Osteoblast (primary cell): ENCODE measurements around the gene PICK1. TPM values are rescaled to one million over a fixed set of nuclear protein-coding genes. Genes with fewer than 3 reads are reported as not detected.
A peak's percentile ranks its signal among the peaks of the same experiment; 100 is the strongest.

Source experiments
- DNase-seq: peaks from one replicate; pipeline ENCODE4 v3.0.0; 2011; ENCODE audit warnings: low spot score, mixed read lengths; ENCODE audit not compliant: insufficient read length; ENCODE audit errors: missing footprints
- H2AFZ ChIP-seq: 2 replicates; pipeline ENCODE4 v1.6.0; 2011; ENCODE audit warnings: mild to moderate bottlenecking, low read length
- H3K27ac ChIP-seq: 2 replicates; pipeline ENCODE4 v1.5.1; 2011; ENCODE audit warnings: mild to moderate bottlenecking, low read depth, low read length, moderate library complexity
- H3K27me3 ChIP-seq: 2 replicates; pipeline ENCODE4 v1.6.0; 2012; ENCODE audit warnings: mild to moderate bottlenecking, control low read depth, inconsistent platforms, low read length, moderate library complexity; ENCODE audit not compliant: insufficient read depth
- H3K36me3 ChIP-seq: 2 replicates; pipeline ENCODE4 v1.5.1; 2011; ENCODE audit warnings: mild to moderate bottlenecking, low read length, control low read depth, moderate library complexity; ENCODE audit not compliant: insufficient read depth
- H3K4me1 ChIP-seq: 2 replicates; pipeline ENCODE4 v1.5.1; 2011; ENCODE audit warnings: mild to moderate bottlenecking, low read length, control low read depth, moderate library complexity; ENCODE audit not compliant: insufficient read depth
- H3K4me2 ChIP-seq: 2 replicates; pipeline ENCODE4 v1.6.0; 2011; ENCODE audit warnings: mild to moderate bottlenecking, low read length; ENCODE audit not compliant: insufficient read depth
- H3K4me3 ChIP-seq: fragments of 200-600 bp; sonication (generic); 3 replicates; pipeline ENCODE4 v1.5.1; 2012; ENCODE audit warnings: mild to moderate bottlenecking, low read length, inconsistent platforms; ENCODE audit not compliant: insufficient read depth
- H3K79me2 ChIP-seq: 2 replicates; pipeline ENCODE4 v1.6.0; 2012; ENCODE audit warnings: mild to moderate bottlenecking, low read length, control low read depth, inconsistent platforms; ENCODE audit not compliant: insufficient read depth
- H3K9me3 ChIP-seq: 2 replicates; pipeline ENCODE4 v1.5.1; 2011; ENCODE audit warnings: low read depth, low read length, control low read depth
- H4K20me1 ChIP-seq: 2 replicates; pipeline ENCODE4 v1.6.0; 2012; ENCODE audit warnings: mild to moderate bottlenecking, low read length, control low read depth; ENCODE audit not compliant: insufficient read depth
- total RNA-seq: library from RNA; depleted of rRNA; stranded (reverse); fragments of >200 nt; gene quantifications from 2 replicates; pipeline ENCODE4 v1.2.3, GENCODE V29; 2012
- TF ChIP-seq, protein P1 (sequence below): IDR thresholded peaks from 2 replicates; pipeline ENCODE4 v1.5.1; 2011; ENCODE audit warnings: mild to moderate bottlenecking, low read depth, low read length, moderate library complexity; ENCODE audit errors: extremely low read depth

PICK1 gene
- total RNA-seq, 1 donor = 15.6 TPM

- no peak overlapping the region for H3K4me3 ChIP-seq
- TF ChIP-seq, protein P1, sequence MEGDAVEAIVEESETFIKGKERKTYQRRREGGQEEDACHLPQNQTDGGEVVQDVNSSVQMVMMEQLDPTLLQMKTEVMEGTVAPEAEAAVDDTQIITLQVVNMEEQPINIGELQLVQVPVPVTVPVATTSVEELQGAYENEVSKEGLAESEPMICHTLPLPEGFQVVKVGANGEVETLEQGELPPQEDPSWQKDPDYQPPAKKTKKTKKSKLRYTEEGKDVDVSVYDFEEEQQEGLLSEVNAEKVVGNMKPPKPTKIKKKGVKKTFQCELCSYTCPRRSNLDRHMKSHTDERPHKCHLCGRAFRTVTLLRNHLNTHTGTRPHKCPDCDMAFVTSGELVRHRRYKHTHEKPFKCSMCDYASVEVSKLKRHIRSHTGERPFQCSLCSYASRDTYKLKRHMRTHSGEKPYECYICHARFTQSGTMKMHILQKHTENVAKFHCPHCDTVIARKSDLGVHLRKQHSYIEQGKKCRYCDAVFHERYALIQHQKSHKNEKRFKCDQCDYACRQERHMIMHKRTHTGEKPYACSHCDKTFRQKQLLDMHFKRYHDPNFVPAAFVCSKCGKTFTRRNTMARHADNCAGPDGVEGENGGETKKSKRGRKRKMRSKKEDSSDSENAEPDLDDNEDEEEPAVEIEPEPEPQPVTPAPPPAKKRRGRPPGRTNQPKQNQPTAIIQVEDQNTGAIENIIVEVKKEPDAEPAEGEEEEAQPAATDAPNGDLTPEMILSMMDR = no peak
- H3K9me3 ChIP-seq = no peaks in the 10 kb centered on the region
- peaks cover 3% of the 10 kb centered on the region for H4K20me1 ChIP-seq
- no peak overlapping the region for H2AFZ ChIP-seq
- H3K4me1 ChIP-seq = no peaks in the 10 kb centered on the region
- H3K4me2 ChIP-seq = no peak overlapping the region
- H3K27me3 ChIP-seq = peaks cover 19% of the 10 kb centered on the region
- H3K27ac ChIP-seq = no peak overlapping the region
- no peaks in the 10 kb centered on the region for H3K79me2 ChIP-seq
- DNase-seq = peak; percentile 83
- H3K36me3 ChIP-seq = no peaks in the 10 kb centered on the region
Measured at GRCh38 chr22:38082986-38083710, 25.9 kb downstream of the PICK1 start.

- Histone ChIP-seq H3K27ac (no peak within 1 kb of the TSS), H3K4me2 (no peak within 1 kb of the TSS), H3K79me2 (no peaks in the 10 kb centered on the region), H4K20me1 (peaks cover 3% of the 10 kb centered on the region), H3K27me3 (peaks cover 19% of the 10 kb centered on the region), H2AFZ (no peak within 1 kb of the TSS), H3K9me3 (no peaks in the 10 kb centered on the region), H3K36me3 (no peaks in the 10 kb centered on the region), H3K4me3 (no peak within 1 kb of the TSS), H3K4me1 (peaks cover 4% of the 10 kb centered on the region)
- TF ChIP-seq, protein P1 = no peak
- DNase-seq = peak; percentile 75
Measured at GRCh38 chr22:38083931-38084631, 26.9 kb downstream of the PICK1 start, which contains the start of gene SLC16A8. TSS of gene SLC16A8 (minus strand) at chr22:38084184. CDS start at chr22:38082873, 1,311 bp downstream.

- Histone ChIP-seq H3K36me3 (no peaks in the 10 kb centered on the region), H3K9me3 (no peaks in the 10 kb centered on the region), H2AFZ (no peak overlapping the region), H4K20me1 (peaks cover 3% of the 10 kb centered on the region), H3K4me2 (no peak overlapping the region), H3K4me3 (no peak overlapping the region), H3K27me3 (peaks cover 19% of the 10 kb centered on the region), H3K79me2 (no peaks in the 10 kb centered on the region), H3K27ac (no peak overlapping the region), H3K4me1 (peaks cover 4% of the 10 kb centered on the region)
- TF ChIP-seq, protein P1 = no peak
- peak; percentile 62 for DNase-seq
Measured at GRCh38 chr22:38085056-38085455, 27.9 kb downstream of the PICK1 start.

GRCh38 chr22:38085501-38085900 is 28.3 kb downstream of the PICK1 start:
- no peaks in the 10 kb centered on the region for H3K79me2 ChIP-seq
- no peak overlapping the region for H3K4me2 ChIP-seq
- H3K9me3 ChIP-seq = no peaks in the 10 kb centered on the region
- peaks cover 16% of the 10 kb centered on the region for H3K27me3 ChIP-seq
- DNase-seq = peak; percentile 74
- no peak overlapping the region for H3K27ac ChIP-seq
- peaks cover 4% of the 10 kb centered on the region for H3K4me1 ChIP-seq
- H3K36me3 ChIP-seq = no peaks in the 10 kb centered on the region
- H3K4me3 ChIP-seq = no peak overlapping the region
- TF ChIP-seq, protein P1 = no peak
- peaks cover 3% of the 10 kb centered on the region for H4K20me1 ChIP-seq
- H2AFZ ChIP-seq = no peak overlapping the region
